Measurements from ENCODE around the gene ATXN7L3.

DNA sequence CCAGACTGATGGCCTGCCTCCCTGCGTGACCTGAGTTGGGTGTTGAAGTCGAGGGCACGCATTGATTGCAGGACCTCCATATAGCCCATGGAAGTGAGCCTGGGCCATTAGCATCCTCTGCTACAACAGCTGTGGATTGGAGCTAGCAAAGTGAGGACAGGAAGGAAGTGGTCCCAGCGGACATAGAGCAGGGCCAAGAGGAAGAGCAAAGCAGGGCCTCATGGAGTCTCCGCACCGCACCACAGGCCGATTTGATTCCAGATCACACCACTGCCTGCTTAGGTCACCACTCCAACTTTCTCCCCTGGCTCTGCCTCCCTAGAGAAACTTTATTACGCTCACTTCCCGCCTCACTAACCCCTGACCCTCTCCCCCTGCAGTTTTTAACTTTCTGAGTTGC is 30.5 kb upstream of the ATXN7L3 start:
- TF ChIP-seq, protein P1, sequence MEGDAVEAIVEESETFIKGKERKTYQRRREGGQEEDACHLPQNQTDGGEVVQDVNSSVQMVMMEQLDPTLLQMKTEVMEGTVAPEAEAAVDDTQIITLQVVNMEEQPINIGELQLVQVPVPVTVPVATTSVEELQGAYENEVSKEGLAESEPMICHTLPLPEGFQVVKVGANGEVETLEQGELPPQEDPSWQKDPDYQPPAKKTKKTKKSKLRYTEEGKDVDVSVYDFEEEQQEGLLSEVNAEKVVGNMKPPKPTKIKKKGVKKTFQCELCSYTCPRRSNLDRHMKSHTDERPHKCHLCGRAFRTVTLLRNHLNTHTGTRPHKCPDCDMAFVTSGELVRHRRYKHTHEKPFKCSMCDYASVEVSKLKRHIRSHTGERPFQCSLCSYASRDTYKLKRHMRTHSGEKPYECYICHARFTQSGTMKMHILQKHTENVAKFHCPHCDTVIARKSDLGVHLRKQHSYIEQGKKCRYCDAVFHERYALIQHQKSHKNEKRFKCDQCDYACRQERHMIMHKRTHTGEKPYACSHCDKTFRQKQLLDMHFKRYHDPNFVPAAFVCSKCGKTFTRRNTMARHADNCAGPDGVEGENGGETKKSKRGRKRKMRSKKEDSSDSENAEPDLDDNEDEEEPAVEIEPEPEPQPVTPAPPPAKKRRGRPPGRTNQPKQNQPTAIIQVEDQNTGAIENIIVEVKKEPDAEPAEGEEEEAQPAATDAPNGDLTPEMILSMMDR (conservative IDR thresholded peaks at IDR 0.05): no peak
- TF ChIP-seq ZFX (IDR thresholded peaks at IDR 0.05): no peak

All from C4-2B (cell line).